Choroid plexus epithelial cell (primary cell): ENCODE results near the gene THAP8.

Experiments
- DNase-seq: peaks from one replicate; pipeline ENCODE4 v3.0.0-alpha.2; 2010; ENCODE audit warnings: low read depth
- H3K4me3 ChIP-seq: 2 replicates; pipeline ENCODE4 v1.5.1; 2011; ENCODE audit warnings: low read depth, mild to moderate bottlenecking, control low read depth, low read length, moderate library complexity
- TF ChIP-seq, protein P1 (sequence below): conservative IDR thresholded peaks from 2 replicates; pipeline ENCODE4 v1.5.1; 2011; ENCODE audit warnings: low read depth, mild to moderate bottlenecking, control low read depth, inconsistent platforms, low read length, moderate library complexity

The THAP8 gene

DNA sequence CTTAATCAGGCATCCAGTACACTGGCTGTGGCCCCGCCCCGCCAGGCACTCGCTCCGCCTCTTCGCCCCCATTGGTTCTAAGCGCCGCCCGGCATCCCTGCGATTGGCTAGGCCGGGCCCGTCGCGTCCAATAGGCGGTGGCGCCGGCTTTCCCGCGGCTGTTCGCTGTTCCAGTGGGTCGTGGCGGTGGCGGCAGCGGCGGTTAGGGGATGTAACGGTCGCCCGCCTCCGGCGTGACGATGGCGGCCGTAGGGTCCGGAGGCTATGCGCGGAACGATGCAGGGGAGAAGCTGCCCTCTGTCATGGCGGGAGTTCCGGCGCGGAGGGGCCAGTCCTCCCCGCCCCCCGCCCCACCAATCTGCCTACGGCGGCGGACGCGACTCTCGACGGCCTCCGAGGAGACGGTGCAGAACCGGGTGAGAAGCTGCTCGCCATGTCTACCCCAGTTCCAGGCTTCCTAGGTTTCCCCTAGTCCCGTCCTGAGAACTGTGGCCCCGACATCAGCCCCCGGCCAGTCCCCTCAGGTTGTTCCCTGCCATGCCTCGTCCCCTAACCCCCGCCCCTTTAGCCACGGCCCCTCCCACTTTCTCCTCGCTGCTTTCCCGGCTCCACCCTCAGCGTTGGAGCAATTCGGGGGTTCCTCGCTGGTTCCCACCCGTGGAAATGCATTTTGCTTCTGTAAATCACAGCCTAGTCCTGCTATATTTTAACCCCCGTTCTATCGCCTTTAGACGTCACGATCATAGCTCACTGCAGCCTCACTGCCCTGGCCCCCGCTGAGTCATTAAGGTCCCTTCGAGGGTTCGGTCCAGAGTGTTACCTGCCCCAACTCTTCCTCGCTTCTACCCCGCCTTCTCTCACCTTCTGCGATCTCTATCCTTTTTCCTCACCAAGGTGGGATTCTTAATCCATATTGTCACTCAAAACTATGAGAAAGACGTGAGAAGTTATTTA lies 925 bp upstream of the THAP8 start, which contains the start of gene WDR62:
Gene WDR62 (plus strand): TSS at position 165 of the 954 bp plus-strand sequence. CDS start 75 bp downstream, at position 240.
- TF ChIP-seq, protein P1, sequence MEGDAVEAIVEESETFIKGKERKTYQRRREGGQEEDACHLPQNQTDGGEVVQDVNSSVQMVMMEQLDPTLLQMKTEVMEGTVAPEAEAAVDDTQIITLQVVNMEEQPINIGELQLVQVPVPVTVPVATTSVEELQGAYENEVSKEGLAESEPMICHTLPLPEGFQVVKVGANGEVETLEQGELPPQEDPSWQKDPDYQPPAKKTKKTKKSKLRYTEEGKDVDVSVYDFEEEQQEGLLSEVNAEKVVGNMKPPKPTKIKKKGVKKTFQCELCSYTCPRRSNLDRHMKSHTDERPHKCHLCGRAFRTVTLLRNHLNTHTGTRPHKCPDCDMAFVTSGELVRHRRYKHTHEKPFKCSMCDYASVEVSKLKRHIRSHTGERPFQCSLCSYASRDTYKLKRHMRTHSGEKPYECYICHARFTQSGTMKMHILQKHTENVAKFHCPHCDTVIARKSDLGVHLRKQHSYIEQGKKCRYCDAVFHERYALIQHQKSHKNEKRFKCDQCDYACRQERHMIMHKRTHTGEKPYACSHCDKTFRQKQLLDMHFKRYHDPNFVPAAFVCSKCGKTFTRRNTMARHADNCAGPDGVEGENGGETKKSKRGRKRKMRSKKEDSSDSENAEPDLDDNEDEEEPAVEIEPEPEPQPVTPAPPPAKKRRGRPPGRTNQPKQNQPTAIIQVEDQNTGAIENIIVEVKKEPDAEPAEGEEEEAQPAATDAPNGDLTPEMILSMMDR = no peak
- DNase-seq = peak; percentile 92
- peak within 1 kb of the TSS; percentile 74 for H3K4me3 ChIP-seq

DNA sequence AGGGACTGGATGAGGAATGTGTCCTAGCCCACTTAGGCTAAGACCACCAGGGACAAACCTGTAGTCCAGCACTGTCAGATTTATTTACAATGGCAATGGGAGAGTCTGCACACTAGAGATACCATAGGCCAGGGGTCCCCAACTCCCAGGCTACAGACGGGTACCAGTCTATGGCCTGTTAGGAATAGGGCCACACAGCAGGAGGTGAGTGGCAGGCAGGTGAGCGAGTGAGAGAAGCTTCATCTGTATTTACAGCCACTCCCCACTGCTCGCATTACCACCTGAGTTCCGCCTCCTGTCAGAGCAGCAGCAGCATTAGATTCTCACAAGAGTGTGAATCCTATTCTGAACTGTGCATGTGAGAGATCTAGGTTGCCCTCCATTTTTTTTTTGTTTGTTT lies 2.4 kb downstream of the THAP8 start:
- no peak for DNase-seq
- no peak overlapping the region for H3K4me3 ChIP-seq
- TF ChIP-seq, protein P1 = no peak

DNA sequence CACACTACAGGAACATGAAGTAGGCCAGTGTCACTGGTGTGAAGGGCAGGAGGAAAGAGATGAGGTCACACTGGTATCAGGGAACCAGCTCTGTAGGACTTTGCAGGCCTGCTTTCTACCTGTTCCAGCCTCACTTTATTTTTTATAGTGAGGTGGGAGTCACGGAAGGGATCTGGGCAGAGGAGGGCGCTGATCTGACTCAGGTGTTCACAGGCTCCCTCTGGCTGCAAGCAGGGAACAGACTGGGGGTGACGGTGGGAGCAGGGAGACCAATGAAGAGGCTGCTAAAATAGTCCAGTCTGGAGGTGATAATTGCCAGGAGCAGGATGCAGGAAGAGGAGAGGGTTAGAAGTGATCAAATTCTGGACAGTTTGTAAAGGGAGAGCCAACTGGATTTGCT lies 2.8 kb downstream of the THAP8 start:
- TF ChIP-seq, protein P1 = peak; percentile 65
- peak; percentile 29 for DNase-seq
- no peak overlapping the region for H3K4me3 ChIP-seq

DNA sequence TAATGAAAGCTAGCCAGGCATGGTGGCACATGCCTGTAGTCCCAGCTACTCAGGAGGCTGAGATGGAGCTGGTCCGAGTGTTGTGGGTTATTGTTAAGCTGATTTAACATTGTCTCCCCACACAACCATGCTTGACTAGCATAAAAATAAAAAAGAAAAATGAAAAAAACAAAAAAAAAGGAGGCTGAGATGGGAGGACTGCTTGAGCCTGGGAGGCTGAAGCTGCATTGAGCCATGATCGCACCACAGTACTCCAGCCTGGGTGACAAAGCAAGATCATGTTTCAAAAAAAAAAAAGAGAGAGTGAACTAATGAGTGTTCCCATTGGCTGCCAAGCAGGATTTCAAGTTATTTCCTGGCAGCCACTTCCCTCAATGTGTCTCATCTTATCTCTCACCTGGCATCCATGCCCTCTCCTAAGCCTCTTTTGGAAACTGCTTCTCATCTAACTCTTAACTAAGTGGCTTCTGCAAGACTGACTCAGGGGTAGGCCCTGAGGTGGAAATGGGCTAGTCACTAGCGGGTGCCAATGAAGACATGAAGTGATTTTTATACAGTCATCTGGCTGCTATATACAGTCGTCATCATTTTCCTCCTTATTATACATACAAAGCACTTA lies 4.9 kb downstream of the THAP8 start:
- H3K4me3 ChIP-seq = no peak overlapping the region
- TF ChIP-seq, protein P1 = no peak
- DNase-seq = no peak

DNA sequence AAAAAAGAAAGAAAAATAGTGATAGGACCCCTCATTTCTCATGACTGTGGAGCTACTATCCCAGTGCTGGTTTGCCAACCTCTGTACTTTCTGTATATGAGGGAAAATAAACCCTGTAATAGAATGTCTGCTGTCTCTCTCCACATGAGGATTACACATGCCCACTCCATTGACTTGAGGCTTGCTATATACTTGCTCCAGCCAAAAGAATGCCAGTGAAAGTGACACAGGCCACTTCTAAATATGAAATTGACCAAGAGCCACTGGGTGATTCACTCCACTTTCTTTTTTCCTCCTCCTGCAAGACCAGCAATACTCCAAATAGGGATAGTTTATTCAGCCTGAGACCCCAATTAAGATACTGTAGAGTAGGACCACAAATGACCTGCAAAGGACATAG lies 6.2 kb downstream of the THAP8 start:
- no peak overlapping the region for H3K4me3 ChIP-seq
- TF ChIP-seq, protein P1 = no peak
- no peak for DNase-seq

DNA sequence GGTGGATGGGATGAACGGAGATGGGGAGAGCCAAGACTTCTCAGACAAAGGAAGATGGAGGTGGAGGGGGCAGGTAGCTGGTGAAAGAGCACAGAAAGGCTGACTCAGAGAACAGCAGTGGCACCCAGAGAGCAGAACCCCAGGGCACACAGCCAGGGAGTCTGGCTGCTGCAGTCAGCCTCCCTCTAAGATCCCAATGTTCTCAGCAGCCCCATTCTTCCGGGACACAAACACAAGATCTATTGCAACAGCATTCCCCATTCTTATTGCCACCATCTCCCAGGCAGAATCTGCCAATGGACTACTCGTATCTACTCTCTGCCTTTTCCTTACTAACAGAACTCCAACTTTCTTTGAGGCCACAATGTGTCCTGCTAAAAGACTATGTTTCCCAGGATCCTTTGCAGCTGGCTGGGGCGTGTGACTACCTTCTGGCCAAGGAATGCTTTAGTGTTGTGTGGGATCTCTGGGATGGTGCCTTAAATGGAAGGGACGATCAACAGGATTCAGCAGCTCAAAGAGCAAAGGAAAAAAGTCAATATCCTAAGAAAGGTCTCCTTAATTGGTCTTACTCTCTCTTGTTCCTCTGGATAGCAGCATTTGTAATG lies 7.5 kb downstream of the THAP8 start:
- H3K4me3 ChIP-seq = no peak overlapping the region
- DNase-seq = peak; percentile 40
- TF ChIP-seq, protein P1 = no peak
